ENCODE results near the gene PDE4A.

The PDE4A gene

GRCh38 chr19:10514211-10515145 lies 94.1 kb downstream of the PDE4A start:
- no peak overlapping the region for H3K4me3 ChIP-seq (ENCODE audit: low read depth, low read length)
- no peak for DNase-seq (ENCODE audit: low read depth, low spot score)
- in situ Hi-C loops (cut with HindIII; ENCODE audit: low sequenced_read_pairs) = no loop called here
- no peak for TF ChIP-seq CTCF (IDR thresholded peaks at IDR 0.05; ENCODE audit: low read depth, low read length)

- H3K4me3 ChIP-seq (ENCODE audit: low read depth, low read length) = no peak overlapping the region
- no peak for DNase-seq (ENCODE audit: low read depth, low spot score)
- TF ChIP-seq CTCF (IDR thresholded peaks at IDR 0.05; ENCODE audit: low read depth, low read length) = no peak
- in situ Hi-C loops (cut with HindIII; ENCODE audit: low sequenced_read_pairs) = no loop called here
Measured at GRCh38 chr19:10516064-10516385, 95.7 kb downstream of the PDE4A start.

GRCh38 chr19:10516671-10517286 lies 96.4 kb downstream of the PDE4A start:
- in situ Hi-C loops (cut with HindIII; ENCODE audit: low sequenced_read_pairs) = no loop called here
- H3K4me3 ChIP-seq (ENCODE audit: low read depth, low read length) = no peak overlapping the region
- TF ChIP-seq CTCF (IDR thresholded peaks at IDR 0.05; ENCODE audit: low read depth, low read length) = no peak
- no peak for DNase-seq (ENCODE audit: low read depth, low spot score)

GRCh38 chr19:10517361-10517759 lies 97.0 kb downstream of the PDE4A start, which contains the start of gene S1PR5:
TSS of gene S1PR5 (minus strand) at chr19:10517447. CDS start at chr19:10515011, 2,436 bp downstream.
- in situ Hi-C loops (cut with HindIII; ENCODE audit: low sequenced_read_pairs) = no loop called here
- TF ChIP-seq CTCF (IDR thresholded peaks at IDR 0.05; ENCODE audit: low read depth, low read length) = no peak
- H3K4me3 ChIP-seq (ENCODE audit: low read depth, low read length) = no peak within 1 kb of the TSS
- DNase-seq (ENCODE audit: low read depth, low spot score) = no peak

- H3K4me3 ChIP-seq (ENCODE audit: low read depth, low read length) = no peak overlapping the region
Measured at GRCh38 chr19:10517760-10518443, 97.6 kb downstream of the PDE4A start.

More at GRCh38 chr19:10517760-10518443, 97.6 kb downstream of the PDE4A start:
- in situ Hi-C loops (cut with HindIII; ENCODE audit: low sequenced_read_pairs) = no loop called here
- no peak for TF ChIP-seq CTCF (IDR thresholded peaks at IDR 0.05; ENCODE audit: low read depth, low read length)
- no peak for DNase-seq (ENCODE audit: low read depth, low spot score)
